ENCODE results near the gene WRAP73. TPM values are rescaled to one million over a fixed set of nuclear protein-coding genes. Genes with fewer than 3 reads are reported as not detected.

Gene WRAP73
- total and polyA plus RNA-seq, 2 experiments from 2014 or later = 14.7 to 28.8 TPM

- no peak for DNase-seq (ENCODE audit: low spot score)
- H3K4me1 ChIP-seq (ENCODE audit: insufficient read depth) = no peaks in the 10 kb centered on the region
- 77% methylated on average over 14 of the region's 16 CpGs for WGBS (ENCODE audit: low lambda C conversion rate, missing lambda C conversion rate)
These were observed 68.4 kb downstream of the WRAP73 start for GRCh38 chr1:3581296-3582036.

More at GRCh38 chr1:3581296-3582036, 68.4 kb downstream of the WRAP73 start:
- H3K36me3 ChIP-seq (replicated peaks; ENCODE audit: insufficient read depth, low read depth) = no peaks in the 10 kb centered on the region
- H3K4me2 ChIP-seq = no peak overlapping the region
- no peaks in the 10 kb centered on the region for H3K27me3 ChIP-seq
- TF ChIP-seq EZH2phosphoT487 (IDR thresholded peaks at IDR 0.05; ENCODE audit: low read depth, severe bottlenecking, unreplicated experiment) = no peak
- TF ChIP-seq EZH2 (IDR thresholded peaks at IDR 0.05; ENCODE audit: borderline replicate concordance) = no peak
- TF ChIP-seq CTCF (IDR thresholded peaks at IDR 0.05; ENCODE audit: poor library complexity) = no peak
- no peak overlapping the region for H3K4me3 ChIP-seq
- H3K9me3 ChIP-seq (ENCODE audit: low read depth) = no peaks in the 10 kb centered on the region
- H3K9me2 ChIP-seq (replicated peaks; ENCODE audit: insufficient read depth) = no peaks in the 10 kb centered on the region
- H3K27ac ChIP-seq = no peak overlapping the region
- no peaks in the 10 kb centered on the region for H3K79me2 ChIP-seq
- no peak overlapping the region for H2AFZ ChIP-seq
- H4K20me1 ChIP-seq (ENCODE audit: insufficient read depth, poor library complexity, severe bottlenecking) = no peaks in the 10 kb centered on the region

Other genes with a start within 250 kb of the WRAP73 start
- gene ARHGEF16, start 195.4 kb downstream of the WRAP73 start, total RNA-seq = 21.5 and 24.8 TPM in 2 replicates
- gene ARHGEF16, start 195.4 kb downstream of the WRAP73 start, polyA plus RNA-seq = 32.3 and 36.2 TPM in 2 replicates
- gene MEGF6, start 38.6 kb downstream of the WRAP73 start, total RNA-seq = 9.6 and 11.6 TPM in 2 replicates
- gene MEGF6, start 38.6 kb downstream of the WRAP73 start, polyA plus RNA-seq = 21.9 and 23.5 TPM in 2 replicates
- gene TPRG1L, start 25.1 kb downstream of the WRAP73 start, total RNA-seq = 57.9 and 61.7 TPM in 2 replicates
- 53.4 and 74.1 TPM in 2 replicates for gene TPRG1L, start 25.1 kb downstream of the WRAP73 start, polyA plus RNA-seq
- 0.16 and 0.47 TPM in 2 replicates for gene TP73, start 2.4 kb upstream of the WRAP73 start, total RNA-seq
- gene TP73, start 2.4 kb upstream of the WRAP73 start, polyA plus RNA-seq = 0.27 and 1.4 TPM in 2 replicates
- 0.17 and 0.72 TPM in 2 replicates for gene CCDC27, start 102.3 kb upstream of the WRAP73 start, total RNA-seq
- gene CCDC27, start 102.3 kb upstream of the WRAP73 start, polyA plus RNA-seq = 0.59 and 0.73 TPM in 2 replicates
- 21.0 and 33.6 TPM in 2 replicates for gene SMIM1, start 122.6 kb upstream of the WRAP73 start, total RNA-seq
- gene SMIM1, start 122.6 kb upstream of the WRAP73 start, polyA plus RNA-seq = 116 and 118 TPM in 2 replicates
- 27.3 and 36.2 TPM in 2 replicates for gene LRRC47, start 146.4 kb upstream of the WRAP73 start, total RNA-seq
- gene LRRC47, start 146.4 kb upstream of the WRAP73 start, polyA plus RNA-seq = 37.4 and 38.8 TPM in 2 replicates
- gene CEP104, start 207.1 kb upstream of the WRAP73 start, total RNA-seq = 7.7 and 12.7 TPM in 2 replicates
- gene CEP104, start 207.1 kb upstream of the WRAP73 start, polyA plus RNA-seq = 22.6 and 25.2 TPM in 2 replicates
- 5.3 and 6.2 TPM in 2 replicates for gene DFFB, start 207.4 kb upstream of the WRAP73 start, total RNA-seq
- gene DFFB, start 207.4 kb upstream of the WRAP73 start, polyA plus RNA-seq = 3.5 and 5.5 TPM in 2 replicates